ENCODE measurements around the gene GRAP2. TPM values are rescaled to one million over a fixed set of nuclear protein-coding genes. Genes with fewer than 3 reads are reported as not detected.

The GRAP2 gene
- total and polyA plus RNA-seq, 11 donors = 0.24 to 5.0 (median 0.85) TPM; not detected in 1

- peak in 1 of 5 donors; percentile 31 for DNase-seq
- intact Hi-C loops (cut with DNase I) = loop anchor here in 4 of 10 donors (2.0 to 10.0 kb wide), 3 partner anchors 89 to 92 kb away; no protein-coding TSS in a partner anchor
- WGBS, 4 donors = 67 to 72% (median 68%) methylated on average over 7 of the region's 7 CpGs
Measured at GRCh38 chr22:39932918-39933649, 32.2 kb downstream of the GRAP2 start.

GRCh38 chr22:39933741-39934140 lies 32.9 kb downstream of the GRAP2 start:
- no peak overlapping the region for H3K27ac ChIP-seq
- ATAC-seq = no peak
- no peak for TF ChIP-seq POLR2A (IDR thresholded peaks at IDR 0.05)
- no peak for TF ChIP-seq CTCF (IDR thresholded peaks at IDR 0.05)
- intact Hi-C loops (cut with DNase I) = loop anchor here in 4 of 10 donors (2.0 to 10.0 kb wide), 3 partner anchors 89 to 91 kb away; no protein-coding TSS in a partner anchor
- no peaks in the 10 kb centered on the region for H3K9me3 ChIP-seq
- peaks cover 0 to 22% (median 0%) of the 10 kb centered on the region in 12 donors for H3K4me1 ChIP-seq
- no peak overlapping the region for H3K4me3 ChIP-seq
- H3K27me3 ChIP-seq = peaks cover 0 to 61% (median 11%) of the 10 kb centered on the region in 9 donors
- no peak for DNase-seq
- no peaks in the 10 kb centered on the region for H3K36me3 ChIP-seq
- WGBS, 4 donors = 85 to 87% (median 86%) methylated on average over 8 of the region's 8 CpGs

More at GRCh38 chr22:39932918-39933649, 32.2 kb downstream of the GRAP2 start:
- no peak for ATAC-seq
- H3K36me3 ChIP-seq = no peaks in the 10 kb centered on the region
- peaks cover 0 to 57% (median 11%) of the 10 kb centered on the region in 9 donors for H3K27me3 ChIP-seq
- TF ChIP-seq CTCF (IDR thresholded peaks at IDR 0.05) (peak; percentile 26 to 64 (median 45)), POLR2A (IDR thresholded peaks at IDR 0.05) (no peak)
- peaks cover 0 to 25% (median 0%) of the 10 kb centered on the region in 12 donors for H3K4me1 ChIP-seq
- H3K4me3 ChIP-seq = no peak overlapping the region
- no peaks in the 10 kb centered on the region for H3K9me3 ChIP-seq
- no peak overlapping the region for H3K27ac ChIP-seq

- peaks cover 0 to 50% (median 8%) of the 10 kb centered on the region in 9 donors for H3K27me3 ChIP-seq
- no peak for DNase-seq
- no peak overlapping the region for H3K4me3 ChIP-seq
- H3K27ac ChIP-seq = no peak overlapping the region
- no peak for ATAC-seq
- WGBS, 4 donors = 64 to 75% (median 71%) methylated on average over 4 of the region's 4 CpGs
- TF ChIP-seq POLR2A (IDR thresholded peaks at IDR 0.05) (no peak), CTCF (IDR thresholded peaks at IDR 0.05) (no peak)
- intact Hi-C loops (cut with DNase I) = loop anchor here in 1 of 10 donors (10.0 kb wide), 1 partner anchor 90 kb away; no protein-coding TSS in a partner anchor
- H3K4me1 ChIP-seq = peaks cover 0 to 12% (median 0%) of the 10 kb centered on the region in 12 donors
- no peaks in the 10 kb centered on the region for H3K9me3 ChIP-seq
- no peaks in the 10 kb centered on the region for H3K36me3 ChIP-seq
Measured at GRCh38 chr22:39935116-39935515, 34.2 kb downstream of the GRAP2 start.

- H3K27ac ChIP-seq = no peak overlapping the region
- 57 to 67% (median 65%) methylated on average over 6 of the region's 6 CpGs for WGBS, 4 donors
- no peak for DNase-seq
- no peak for TF ChIP-seq POLR2A (IDR thresholded peaks at IDR 0.05)
- no peak overlapping the region for H3K4me3 ChIP-seq
- no peaks in the 10 kb centered on the region for H3K9me3 ChIP-seq
- H3K36me3 ChIP-seq = no peaks in the 10 kb centered on the region
- intact Hi-C loops (cut with DNase I) = loop anchor here in 1 of 10 donors (10.0 kb wide), 1 partner anchor 89 kb away; no protein-coding TSS in a partner anchor
- H3K27me3 ChIP-seq = peaks cover 0 to 45% (median 8%) of the 10 kb centered on the region in 9 donors
- ATAC-seq = no peak
- H3K4me1 ChIP-seq = peaks cover 0 to 12% (median 0%) of the 10 kb centered on the region in 12 donors
Measured at GRCh38 chr22:39935612-39936011, 34.7 kb downstream of the GRAP2 start.
